Measurements from ENCODE around the gene UTS2R. TPM values are rescaled to one million over a fixed set of nuclear protein-coding genes. Genes with fewer than 3 reads are reported as not detected.

The UTS2R gene
- total RNA-seq, 1 experiment from 2014 or later = 0.46 TPM

GRCh38 chr17:82388223-82388921 lies 16.8 kb downstream of the UTS2R start:
- no peak for ATAC-seq
- ChIA-PET POLR2A (no interaction called here), CTCF (no interaction called here)
- Mint-ChIP-seq H3K36me3 (no peaks in the 10 kb centered on the region), H3K9me3 (no peaks in the 10 kb centered on the region), H3K27me3 (ENCODE audit: low read depth) (no peaks in the 10 kb centered on the region; the same call in 1 of the 2 replicates), H3K4me3 (no peak overlapping the region), H3K4me1 (peaks cover 3% of the 10 kb centered on the region), H3K27ac (no peak overlapping the region)
- DNase-seq (ENCODE audit: low spot score) = no peak
- TF ChIP-seq SP1 (CRISPR knock-in tag; conservative IDR thresholded peaks at IDR 0.05) (no peak), GABPB1 (CRISPR knock-in tag; IDR thresholded peaks at IDR 0.05) (0 out of 2 replicates have a peak, but pooled peaks have one; percentile 46), SOX15 (CRISPR knock-in tag; IDR thresholded peaks at IDR 0.05) (no peak)

- Mint-ChIP-seq H3K4me1 (peaks cover 3% of the 10 kb centered on the region), H3K36me3 (no peaks in the 10 kb centered on the region), H3K27me3 (ENCODE audit: low read depth) (no peaks in the 10 kb centered on the region; the same call in 1 of the 2 replicates), H3K27ac (no peak overlapping the region), H3K9me3 (no peaks in the 10 kb centered on the region), H3K4me3 (no peak overlapping the region)
- ATAC-seq = no peak
- ChIA-PET CTCF (no interaction called here), POLR2A (no interaction called here)
- DNase-seq (ENCODE audit: low spot score) = no peak
- TF ChIP-seq AFF4 (CRISPR knock-in tag; IDR thresholded peaks at IDR 0.05; ENCODE audit: borderline replicate concordance) = no peak
- no peak for TF ChIP-seq GTF2I (CRISPR knock-in tag; conservative IDR thresholded peaks at IDR 0.05)
- no peak for TF ChIP-seq CREB1 (CRISPR knock-in tag; IDR thresholded peaks at IDR 0.05)
- TF ChIP-seq ZNF416 (CRISPR knock-in tag; IDR thresholded peaks at IDR 0.05) = no peak
- TF ChIP-seq ERG (CRISPR knock-in tag; IDR thresholded peaks at IDR 0.05) = no peak
- no peak for TF ChIP-seq IRF2 (CRISPR knock-in tag; IDR thresholded peaks at IDR 0.05; ENCODE audit: borderline replicate concordance, low read depth)
- no peak for TF ChIP-seq RORB (CRISPR knock-in tag; IDR thresholded peaks at IDR 0.05)
- TF ChIP-seq GRHL2 (CRISPR knock-in tag; IDR thresholded peaks at IDR 0.05; ENCODE audit: insufficient replicate concordance, severe bottlenecking) = no peak
- TF ChIP-seq NFYB (CRISPR knock-in tag; conservative IDR thresholded peaks at IDR 0.05; ENCODE audit: low read depth) = no peak
- no peak for TF ChIP-seq MYBL2 (CRISPR knock-in tag; IDR thresholded peaks at IDR 0.05)
- TF ChIP-seq GABPB1 (CRISPR knock-in tag; IDR thresholded peaks at IDR 0.05) = no peak
- TF ChIP-seq NR1H2 (CRISPR knock-in tag; IDR thresholded peaks at IDR 0.05) = no peak
- no peak for TF ChIP-seq TEAD4 (CRISPR knock-in tag; IDR thresholded peaks at IDR 0.05)
- TF ChIP-seq MAX (CRISPR knock-in tag; IDR thresholded peaks at IDR 0.05) = no peak
- no peak for TF ChIP-seq ZNF425 (CRISPR knock-in tag; conservative IDR thresholded peaks at IDR 0.05)
- no peak for TF ChIP-seq USF1 (CRISPR knock-in tag; IDR thresholded peaks at IDR 0.05)
- no peak for TF ChIP-seq ARID4B (CRISPR knock-in tag; IDR thresholded peaks at IDR 0.05; ENCODE audit: borderline replicate concordance)
- no peak for TF ChIP-seq TCF7 (CRISPR knock-in tag; IDR thresholded peaks at IDR 0.05; ENCODE audit: low read depth)
- no peak for TF ChIP-seq MXD4 (CRISPR knock-in tag; IDR thresholded peaks at IDR 0.05; ENCODE audit: borderline replicate concordance)
These were observed 17.3 kb downstream of the UTS2R start for GRCh38 chr17:82388922-82389283.

All from WTC11 (cell line).